Pulmonary artery endothelial cell (primary cell): ENCODE results near the gene DLG5. TPM values are rescaled to one million over a fixed set of nuclear protein-coding genes. Genes with fewer than 3 reads are reported as not detected.
A peak's percentile ranks its signal among the peaks of the same experiment; 100 is the strongest.

ENCODE experiments used
- DNase-seq: peaks from one replicate; pipeline ENCODE4 v3.0.0-alpha.2; 2011; ENCODE audit warnings: low read depth, low spot score
- total RNA-seq: library from RNA; depleted of rRNA; stranded (reverse); fragments of >200 nt; gene quantifications from 2 replicates; pipeline ENCODE4 v1.2.3, GENCODE V29; 2014

DLG5 gene
- total RNA-seq, 1 donor from 2014 or later, result 9.6 TPM

DNA sequence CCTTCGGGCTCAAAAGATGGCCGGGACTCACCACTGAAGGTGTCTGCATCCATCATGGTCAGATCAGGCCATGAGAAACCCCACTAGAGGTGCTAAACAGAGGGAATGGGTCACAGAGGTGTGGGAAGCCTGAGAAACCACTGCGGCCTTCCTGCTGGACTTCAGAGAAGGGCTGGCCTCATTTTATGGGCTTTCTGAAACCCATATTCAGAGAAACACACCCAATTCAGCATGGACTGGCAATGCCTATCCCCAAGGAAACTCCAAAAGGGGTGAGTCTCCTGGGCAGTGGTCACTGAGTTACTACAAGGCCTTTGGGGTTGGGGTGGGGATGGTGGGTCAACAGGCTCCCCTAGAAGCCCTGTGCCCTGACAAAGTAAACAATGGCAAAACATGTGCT is 58.0 kb downstream of the DLG5 start:
- no peak for DNase-seq

DNA sequence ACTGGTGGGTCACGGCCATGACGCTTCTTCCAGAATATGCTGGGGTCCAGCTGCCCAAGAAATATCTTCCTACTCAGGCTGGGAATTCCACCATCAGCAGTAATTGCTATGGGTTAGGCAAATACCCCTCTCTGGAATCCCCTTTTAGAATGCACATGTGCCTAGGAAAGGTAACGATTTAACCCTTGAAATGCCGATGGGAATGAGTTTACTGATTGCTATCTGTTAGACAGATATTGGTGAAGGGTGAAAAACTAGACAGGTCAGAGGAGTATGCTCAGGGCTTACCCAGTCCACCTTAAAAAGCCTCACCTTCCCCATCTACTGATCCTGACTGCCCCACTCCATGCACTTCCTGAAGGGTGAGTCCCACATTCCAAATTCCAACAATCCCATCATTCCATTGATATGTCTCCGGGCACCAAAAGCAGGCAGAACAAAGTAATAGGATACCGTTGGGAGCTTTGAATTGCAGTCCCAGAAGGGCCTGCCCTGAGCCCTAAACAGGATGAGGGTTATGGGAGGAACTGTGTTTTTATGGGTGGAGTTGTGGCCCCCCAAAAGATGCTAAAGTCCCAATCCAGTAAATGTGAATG is 59.3 kb downstream of the DLG5 start:
- no peak for DNase-seq

DNA sequence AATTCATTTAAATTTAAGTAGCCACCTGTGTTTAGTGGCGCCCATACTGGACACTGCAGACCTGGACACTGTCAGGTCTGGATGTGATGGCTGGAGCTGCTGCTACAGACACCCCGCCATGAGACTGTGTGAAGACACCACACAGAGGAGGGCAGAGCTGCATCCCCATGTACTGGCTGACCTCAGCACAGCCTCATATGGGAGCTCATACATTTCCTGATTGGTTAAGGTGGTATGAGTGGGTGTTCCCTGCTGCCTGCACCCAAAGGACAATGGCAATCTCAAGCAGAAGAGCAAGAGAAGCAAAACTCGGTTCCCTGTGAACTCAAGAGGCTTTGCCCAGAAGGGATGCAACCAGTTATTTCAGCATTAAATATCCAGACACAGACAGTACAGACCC is 60.0 kb downstream of the DLG5 start:
- no peak for DNase-seq

DNA sequence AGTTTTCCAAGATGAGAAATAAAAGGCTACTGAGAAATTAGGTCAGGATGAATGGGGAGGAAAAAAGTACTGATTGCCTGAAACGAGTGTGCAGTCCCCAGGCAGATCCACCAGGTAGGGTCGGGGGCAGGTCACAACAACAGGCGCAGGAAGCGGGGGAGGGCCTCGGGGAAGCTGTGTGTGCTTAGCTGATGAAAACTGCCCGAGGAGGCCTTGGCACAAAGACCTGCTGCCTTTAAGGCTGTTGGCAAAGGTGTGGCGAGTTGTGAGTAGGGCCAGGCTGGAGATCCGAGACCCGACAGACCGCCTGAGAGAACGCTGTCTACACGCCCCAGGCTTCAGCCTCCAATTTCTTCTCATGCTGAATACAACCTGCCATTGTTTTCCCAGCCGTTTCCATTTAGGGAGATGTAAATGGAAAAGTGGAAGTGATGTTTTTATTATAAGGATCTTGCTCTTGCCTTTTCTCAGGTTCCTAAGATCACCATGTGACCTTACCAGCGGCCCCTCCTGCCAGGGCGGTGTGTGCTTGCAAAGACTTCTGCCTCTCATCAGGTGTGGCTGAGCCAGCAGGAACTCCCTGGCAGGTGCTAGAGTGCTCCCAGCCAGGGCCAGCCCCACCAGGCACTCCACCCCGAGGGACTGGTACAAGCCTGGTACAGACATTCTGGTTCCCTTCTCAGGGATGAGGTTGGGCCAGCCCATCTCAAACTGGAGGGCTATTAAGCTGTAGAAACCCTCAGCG is 60.8 kb downstream of the DLG5 start:
- DNase-seq, result no peak

DNA sequence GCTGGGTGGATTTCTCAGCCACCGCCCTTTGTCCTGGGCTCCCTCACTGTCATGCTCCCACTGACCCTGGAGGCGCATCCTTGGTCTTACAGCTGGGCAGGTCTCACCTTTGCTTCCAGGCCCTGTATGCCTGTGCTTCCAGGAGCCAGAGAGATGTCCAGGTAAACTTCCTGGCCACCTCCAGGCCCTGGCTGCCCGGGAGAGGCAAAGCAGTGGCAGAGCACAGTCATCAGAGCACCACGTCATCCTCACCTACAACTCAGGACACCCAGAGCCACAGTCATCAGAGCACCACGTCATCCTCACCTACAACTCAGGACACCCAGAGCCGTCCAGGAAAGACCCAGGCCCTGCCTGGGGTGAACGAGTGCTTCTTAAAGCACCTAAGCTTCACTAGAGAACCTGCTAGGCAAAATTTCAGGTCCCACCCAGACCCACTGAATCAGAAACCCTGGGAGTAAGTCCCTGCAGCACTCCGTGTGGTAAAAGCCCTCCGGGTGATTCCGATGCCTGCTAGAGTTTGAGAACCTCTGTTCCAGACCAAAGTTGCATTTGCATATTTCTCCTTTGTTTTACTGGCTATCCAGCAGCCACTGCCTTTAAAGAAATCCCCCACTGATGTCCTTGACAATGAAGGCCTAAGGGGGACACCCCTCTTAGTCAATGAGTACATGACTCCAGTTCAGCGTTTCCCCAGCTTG is 62.3 kb downstream of the DLG5 start:
- no peak for DNase-seq

DNA sequence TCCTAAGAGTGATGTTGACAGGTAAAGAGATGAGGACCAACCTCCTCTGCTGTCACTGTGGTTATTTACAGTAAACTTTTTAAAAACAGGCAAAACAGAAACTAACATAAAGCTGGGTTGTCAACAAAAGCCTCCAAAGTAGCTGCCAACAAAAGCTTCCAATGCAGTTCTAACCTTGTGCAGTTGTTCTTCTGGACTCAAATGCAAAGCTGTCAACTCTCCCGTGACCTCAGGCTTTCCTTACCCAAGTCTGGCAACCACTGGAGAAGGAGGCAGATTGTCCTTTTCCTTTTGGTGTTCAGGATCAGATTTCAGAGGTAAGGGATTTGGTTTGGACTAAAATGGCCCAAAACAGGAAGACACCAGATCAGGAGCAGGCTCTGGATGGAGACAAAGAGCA is 63.1 kb downstream of the DLG5 start:
- no peak for DNase-seq

DNA sequence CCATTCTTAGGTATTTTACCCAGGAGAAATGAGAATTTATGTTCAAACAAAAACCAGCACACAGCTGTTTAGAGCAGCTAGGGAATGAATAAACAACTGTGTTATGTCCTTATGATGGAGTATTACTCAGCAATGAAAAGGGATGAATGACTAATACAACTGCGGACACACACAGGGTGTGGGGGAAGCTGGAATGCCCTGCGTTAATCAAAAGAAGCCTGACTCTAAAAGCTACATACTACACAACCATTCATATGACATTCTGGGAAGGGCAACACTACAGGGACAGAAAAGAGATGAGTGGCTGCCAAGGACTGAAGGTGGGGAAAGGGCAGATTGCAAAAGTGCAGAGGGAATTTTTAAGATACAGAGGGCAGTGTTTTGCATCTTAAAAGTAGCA is 64.0 kb downstream of the DLG5 start:
- DNase-seq, result no peak

DNA sequence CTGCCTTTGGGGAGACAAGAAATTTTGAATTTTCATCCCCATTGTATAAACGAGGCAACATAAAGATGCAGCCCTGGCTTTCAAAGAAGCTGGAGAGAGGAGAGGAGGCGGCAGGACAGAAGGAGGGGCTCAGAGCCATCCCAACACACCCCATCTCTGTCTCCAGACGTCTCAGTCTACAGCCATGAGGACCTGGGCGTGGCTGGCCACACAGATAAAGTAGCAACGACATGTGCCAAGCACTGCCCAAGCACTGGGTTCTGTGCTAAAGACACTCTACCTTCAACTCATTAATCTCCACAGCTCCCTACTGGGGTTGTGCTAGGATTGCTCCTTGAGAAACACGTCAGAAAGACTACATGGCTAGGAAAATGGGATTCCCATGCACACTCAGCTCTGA is 65.2 kb downstream of the DLG5 start:
- DNase-seq, result no peak

DNA sequence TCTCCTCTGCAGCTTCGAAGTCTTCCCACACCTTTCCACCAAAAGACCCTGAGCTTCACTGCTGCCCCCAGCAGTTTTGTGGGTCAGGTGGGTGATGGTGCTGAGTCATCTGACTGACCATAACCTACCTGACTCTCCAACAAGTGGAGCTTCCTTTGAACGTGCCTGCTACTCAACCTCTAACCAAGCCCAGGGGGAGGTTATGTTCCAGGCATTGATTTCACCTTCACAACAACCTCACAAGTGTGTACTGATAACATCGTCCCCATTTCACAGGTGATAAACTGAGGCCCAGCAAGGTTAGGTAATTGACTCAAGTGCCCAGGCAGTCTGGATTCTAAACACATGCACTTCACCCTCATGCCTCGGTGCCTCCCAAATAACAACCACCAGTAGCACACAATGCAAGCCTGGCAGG is 66.7 kb downstream of the DLG5 start:
- no peak for DNase-seq

DNA sequence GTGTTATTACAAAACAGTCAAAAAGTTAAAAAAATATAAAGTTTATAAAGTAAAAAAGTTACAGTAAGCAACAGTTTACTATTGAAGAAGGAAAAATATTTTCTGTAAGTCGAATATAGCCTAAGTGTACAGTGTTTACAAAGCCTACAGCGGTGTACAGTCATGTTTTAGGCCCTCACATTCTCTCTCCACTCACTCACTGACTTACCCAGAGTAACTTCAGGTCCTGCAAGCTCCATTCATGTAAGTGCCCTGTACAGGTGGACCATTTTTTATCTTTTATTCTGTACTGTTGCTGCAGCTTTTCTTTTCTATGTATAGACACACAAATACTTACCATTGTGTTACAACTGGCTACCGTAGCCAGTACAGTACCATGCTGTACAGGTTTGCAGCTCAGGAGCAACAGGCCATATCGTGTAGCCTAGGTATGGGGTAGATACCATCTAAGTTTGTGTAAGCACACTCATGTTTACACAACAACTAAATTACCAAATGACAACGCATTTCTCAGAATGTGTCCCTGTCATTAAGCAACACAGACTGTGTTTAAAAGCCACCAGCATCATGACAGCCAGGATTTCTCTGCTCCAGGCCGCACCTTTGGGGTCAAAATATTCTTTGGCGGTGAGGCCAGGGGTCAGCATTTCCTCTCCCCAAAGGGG is 67.2 kb downstream of the DLG5 start:
- no peak for DNase-seq

DNA sequence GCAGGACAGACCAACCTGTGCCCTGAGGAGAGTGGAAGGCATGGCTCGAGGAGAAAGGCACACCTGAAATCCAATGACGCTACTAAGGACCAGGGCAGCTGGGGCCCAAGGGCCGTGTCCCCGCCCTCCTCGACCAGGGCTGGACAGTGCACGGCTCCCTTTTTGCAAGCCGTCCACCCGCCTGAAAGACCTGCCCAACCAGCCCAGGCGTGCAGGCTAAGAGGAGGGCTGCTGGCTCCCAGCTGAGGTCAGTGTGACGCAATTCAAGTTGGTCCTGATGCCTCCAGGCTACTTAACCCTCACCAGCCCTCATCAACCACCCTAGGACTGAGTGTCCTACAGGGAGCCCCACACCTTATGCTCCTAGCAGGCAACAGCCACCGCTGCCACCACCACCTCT is 69.3 kb downstream of the DLG5 start:
- no peak for DNase-seq

DNA sequence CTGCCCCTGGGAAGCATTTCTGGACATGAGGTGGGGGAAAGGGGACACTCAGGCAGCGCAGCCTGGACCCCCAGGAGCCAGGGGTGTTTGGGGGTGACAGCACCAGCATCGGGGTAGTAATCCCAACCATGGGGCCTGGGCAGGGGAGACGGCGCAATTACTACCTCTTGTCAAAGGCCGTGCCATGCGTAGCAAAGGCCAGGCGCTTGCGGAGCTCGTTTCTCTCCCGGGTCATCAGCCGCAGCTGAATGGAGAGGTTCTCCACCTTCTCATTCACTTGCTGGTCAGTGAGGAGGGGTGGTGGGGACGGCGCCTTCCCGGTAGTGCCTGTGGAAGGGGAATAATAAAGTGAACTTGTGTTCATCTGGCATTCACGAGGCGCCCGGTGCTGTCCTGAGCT is 70.0 kb downstream of the DLG5 start:
- no peak for DNase-seq

DNA sequence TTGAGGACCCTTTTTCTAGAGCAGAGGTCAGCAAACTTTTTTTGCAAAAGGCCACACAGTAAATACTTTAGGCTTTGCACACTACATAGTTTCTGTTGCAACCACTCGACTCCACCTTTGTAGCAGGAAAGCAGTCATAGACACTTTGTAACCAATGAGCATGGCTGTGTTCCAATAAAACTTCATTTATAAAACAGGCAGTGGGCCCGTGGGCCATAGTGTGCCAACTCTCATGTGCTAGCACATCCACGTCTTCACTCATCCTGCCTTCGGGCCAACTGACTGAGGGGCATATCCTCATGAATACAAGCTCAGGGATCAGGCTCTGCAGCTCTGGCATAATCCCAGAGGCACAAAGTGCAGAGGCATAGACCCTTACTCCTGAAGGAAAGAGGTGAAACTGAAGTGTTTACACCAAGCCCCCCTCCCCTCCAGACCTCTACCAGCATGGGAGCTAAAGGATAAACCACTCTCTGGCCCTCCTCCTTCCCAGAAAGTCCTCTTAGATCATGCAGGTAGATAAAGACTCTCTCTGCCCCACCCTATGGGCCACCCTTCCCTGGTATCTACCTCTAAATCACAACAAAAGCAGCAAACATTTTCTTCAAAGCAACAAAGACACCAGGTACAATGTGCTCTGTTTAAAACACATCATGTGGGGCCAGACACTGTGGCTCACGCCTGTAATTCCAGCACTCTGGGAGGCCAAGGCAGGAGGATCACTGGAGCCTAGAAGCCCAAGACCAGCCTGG is 71.0 kb downstream of the DLG5 start:
- DNase-seq, result no peak

DNA sequence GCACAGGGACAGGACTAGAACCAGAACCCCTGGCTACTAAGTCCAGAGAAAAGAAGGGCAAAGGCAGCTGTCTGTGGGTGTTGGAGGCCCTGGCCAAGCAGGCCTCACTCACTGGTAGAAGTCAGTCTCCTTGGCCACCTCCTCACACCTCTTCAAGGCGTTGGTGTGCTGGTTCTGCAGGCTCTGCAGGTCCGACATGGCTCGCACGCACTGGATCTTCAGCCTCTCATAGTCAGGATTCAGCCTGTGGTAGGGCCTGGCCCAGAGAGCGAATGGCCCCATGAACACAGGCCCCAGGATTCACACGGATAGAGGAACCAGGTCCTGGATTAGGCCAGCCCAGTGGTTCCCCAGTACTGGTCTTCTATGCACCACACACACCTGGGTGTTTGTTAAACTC is 72.4 kb downstream of the DLG5 start:
- DNase-seq, result no peak

DNA sequence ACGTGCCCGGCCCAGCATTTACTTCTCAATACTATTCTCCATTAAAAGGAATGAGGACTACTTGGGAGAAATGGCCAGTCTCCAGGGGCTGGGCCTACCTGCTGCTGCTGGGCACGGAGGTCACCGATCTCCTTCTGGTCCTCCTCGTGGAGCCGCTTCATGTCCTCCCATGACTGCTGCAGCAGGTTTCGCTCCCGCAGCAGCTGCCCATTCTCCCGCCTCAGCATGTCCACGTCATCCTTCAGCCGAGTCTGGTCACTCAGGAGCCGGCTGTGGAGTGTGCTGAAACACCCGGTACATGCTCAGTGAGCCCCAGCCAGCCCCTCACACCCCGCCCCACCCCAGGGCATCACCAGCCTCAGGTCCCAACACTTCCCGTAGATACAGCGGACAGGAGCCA is 73.3 kb downstream of the DLG5 start:
- no peak for DNase-seq

DNA sequence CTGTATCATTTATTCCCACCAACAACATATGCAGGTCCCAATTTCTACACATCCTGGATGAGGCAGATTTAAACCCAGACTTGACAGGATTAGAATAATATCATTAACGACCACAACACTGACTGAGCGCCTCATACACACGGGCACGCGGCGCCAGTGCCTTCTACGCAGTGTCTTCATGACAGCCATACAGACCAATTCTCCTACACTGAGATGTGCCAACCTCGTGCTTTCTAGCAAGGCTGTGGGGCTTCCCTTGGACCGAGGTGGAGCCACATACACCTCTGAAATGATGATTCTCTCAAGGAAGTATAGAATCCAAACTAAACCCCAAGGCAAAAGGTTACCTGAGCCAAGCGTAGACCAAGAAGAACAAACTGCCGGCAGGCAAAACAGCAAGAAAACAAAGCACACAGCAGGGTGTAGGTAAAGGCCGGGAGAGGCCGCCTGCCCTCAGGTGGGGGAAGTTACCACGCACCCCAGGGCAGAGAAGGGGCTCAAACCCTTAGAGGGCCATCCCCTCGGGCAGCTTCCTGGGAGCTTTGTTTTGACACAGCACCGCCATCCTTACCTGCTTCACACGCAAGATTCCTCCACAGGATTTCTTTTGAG is 75.8 kb downstream of the DLG5 start:
- no peak for DNase-seq

DNA sequence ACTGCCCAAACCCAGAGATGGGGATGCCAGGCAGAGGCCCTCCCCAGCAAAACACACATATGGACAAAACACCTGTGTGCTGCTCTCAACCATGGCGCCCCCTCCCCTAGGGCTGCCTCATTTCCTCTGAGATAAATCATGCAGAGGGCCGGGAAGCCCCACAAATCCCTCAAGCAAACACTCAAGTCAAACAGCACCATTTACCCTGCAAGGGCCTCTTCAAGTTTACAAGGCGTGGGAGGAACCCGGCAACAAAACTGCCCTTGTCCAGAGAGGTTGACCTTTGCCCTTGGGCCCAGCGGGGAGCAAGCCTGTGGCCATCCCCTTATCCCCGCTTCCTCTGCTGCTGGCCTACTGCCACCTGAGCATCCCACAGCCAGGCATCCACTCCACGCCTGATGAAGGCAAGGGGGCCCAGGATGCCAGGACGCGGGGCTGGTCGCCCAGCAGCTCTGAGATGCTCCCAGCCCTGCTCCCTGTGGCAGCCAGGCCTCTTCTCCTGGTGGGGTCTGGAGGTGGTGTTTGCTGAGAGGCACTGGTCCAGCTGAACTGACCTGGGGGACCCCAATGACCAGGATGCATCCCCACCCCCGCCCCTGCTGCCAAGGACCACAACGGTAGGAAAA is 77.4 kb downstream of the DLG5 start:
- no peak for DNase-seq

DNA sequence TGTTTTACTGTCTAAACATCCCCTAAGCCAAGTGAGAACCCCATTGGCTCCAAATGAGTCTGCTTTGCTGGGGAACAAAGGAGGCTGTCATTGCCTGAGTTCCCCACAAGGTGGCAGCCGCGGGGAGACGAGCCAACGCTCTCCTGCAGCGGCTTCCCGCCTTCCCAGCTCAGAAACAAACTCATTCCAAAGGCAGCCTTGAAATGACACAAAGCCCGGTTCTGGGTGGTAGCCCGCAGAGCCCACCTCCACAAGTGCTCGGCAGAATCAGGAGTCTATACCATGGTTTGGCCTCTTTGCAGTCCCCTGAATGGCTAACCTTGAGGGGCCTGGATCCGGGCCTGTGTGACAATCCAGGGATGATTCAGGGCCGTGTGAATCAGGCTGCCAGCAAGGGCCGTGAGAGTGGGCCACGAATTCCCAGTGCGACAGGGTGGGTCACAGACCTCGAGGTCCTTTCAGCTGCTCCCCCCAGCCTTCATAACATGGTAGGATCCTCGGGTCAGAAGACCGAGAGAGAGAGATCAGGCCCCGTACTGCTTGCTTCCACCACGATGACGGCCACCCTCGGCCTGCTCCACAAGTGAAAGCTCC is 79.7 kb downstream of the DLG5 start:
- DNase-seq, result peak; percentile 11

DNA sequence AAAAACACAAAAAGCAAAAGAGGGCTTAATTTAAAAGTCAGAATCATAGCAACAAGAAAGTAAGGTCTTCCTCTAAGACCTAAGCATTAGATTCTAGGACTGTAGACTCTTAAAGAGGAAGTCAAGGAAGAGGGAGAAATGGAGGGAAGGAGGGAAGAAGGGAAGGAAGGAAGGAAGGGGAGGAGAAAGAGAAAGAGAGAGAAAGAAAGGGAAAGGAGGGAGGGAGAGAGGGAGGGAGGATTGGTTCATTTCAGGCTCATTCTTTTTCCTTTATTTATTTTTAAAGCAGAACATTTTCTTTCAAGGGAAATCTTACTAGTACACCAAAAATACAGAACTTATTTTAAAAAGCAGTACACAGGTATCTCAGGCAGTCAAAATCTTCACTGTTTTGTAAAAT is 81.1 kb downstream of the DLG5 start:
- no peak for DNase-seq

DNA sequence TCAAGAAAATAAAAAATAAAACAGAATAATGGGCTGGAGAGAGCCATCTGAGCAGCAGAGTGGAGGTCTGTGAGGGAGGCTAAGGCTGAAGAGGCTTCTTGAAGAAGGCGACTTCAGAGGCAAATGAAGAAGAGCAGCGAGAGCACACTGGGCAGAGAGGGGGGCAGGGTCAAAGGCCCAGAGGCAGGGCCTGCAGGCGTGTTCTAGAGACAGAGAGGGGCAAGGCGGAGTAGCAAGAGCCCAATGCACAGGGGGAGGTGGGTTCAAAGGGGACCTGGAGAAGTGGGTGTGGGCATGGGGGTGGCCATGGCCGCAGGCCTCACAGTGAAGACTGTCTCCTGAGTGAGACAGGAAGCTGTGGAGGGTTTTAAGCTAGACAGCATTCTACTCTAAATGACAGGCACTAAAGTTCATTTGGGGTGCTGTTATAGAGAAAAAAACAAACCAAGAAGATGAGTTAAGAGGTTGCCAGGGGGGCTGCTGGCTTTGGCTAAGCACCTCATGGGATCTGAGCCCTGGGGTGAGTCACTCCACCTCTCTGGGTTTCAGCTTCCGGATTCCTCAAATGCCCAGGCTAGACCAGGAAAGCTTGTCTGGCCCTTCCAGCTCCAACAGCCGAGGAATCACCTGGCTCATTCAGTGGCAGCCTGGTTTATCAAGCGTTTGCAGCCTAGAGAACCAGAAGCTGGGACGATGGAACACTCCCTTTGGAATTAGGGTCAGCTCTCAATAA is 81.7 kb downstream of the DLG5 start:
- peak; percentile 66 for DNase-seq
